Measurements from ENCODE around the gene CLDN1. TPM values are rescaled to one million over a fixed set of nuclear protein-coding genes. Genes with fewer than 3 reads are reported as not detected.

CLDN1 gene
- total RNA-seq, 1 donor from 2014 or later = 0.07 TPM

DNA sequence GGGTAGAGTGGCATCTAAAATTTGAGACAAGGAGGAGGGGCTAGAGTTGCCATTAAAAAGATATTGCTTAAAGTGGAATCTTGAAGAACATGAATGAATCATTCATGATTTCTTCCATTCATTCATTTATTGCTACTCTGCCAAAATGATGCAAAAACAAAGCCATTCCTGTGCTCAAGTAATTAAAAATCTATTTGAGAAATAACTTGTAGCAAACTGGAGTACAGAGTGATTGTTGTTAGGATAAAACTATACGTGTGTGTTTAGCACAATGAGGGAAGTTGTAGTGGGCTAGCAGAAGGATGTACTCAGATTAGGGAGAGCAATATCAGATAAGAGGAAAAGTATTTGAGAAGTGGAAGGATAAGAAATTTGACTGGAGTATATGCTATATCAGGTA lies 11.7 kb upstream of the CLDN1 start:
- no peak for DNase-seq (ENCODE audit: low read depth, low spot score)

DNA sequence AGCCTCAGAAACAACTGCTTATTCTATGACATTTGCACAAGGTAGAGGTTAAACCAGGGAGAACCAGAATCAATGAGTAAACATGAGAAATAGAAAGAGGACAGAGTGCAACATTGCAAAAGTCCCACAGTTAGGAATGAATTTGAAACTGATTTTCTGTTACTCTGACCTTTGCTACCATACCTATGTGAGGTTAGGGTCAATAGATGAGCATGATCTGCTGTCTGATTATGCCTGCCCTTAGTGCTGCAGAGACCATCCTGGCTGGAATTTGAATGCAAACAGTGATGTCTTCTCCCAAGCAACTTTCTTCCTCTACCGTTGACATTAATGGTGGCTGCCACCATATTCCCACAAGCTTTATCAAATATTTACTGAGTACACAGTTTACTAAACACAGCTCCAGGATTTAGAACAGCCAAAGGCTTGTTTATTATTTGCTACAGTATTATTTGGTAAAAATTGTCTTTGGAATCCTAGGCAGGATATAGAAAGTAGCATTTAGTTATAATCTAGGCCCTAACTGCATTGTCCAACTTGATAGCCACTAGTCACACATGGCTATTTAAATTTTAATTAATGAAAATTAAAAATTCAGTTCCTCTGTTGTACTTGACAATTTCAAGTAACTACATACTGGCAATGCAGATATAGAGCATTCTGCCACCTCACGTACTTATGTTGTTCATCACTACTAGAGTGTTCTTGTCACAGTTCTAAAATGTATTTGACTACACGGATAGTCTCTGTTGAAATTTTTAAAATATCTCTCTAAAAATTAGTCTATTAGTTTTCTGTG lies 8.9 kb upstream of the CLDN1 start:
- no peak for DNase-seq (ENCODE audit: low read depth, low spot score)

DNA sequence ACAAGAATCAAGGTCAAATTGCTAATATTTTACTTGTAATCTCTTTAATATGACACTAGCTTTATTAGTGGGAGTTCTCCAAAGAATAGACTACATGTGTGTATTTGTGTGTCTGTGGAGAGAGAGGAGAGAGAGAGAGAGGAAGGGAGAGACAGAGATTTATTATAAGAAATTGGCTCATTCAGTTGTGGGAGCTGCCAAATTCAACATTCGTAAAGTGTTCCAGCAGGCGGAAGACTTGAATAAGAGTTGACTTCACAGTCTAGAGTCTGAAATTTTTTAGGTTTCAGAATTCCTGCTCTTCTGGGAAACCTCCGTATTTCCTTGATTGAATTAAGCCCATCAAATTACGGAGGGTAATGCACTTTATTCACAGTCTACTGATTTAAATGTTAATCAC lies 4.7 kb upstream of the CLDN1 start:
- DNase-seq (ENCODE audit: low read depth, low spot score) = no peak

DNA sequence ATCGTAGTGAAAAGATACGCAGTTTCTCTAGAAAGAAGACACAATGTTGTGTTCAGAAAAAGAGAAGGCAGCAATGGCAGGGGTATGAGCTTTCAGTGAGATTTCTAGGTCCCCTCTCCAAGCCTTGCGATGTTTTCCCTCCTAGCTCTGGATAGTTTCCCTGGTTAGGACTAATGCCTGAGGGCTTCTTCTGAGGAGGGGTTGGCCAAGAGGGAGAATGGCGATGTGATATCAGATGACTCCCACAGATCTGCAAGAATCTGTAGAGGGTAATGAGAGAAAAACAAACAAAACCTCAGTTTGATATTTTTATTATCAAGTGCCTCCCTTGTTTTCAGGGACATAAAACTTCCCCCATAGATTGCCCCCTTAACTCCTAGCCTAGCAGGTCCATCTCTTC lies 4.1 kb upstream of the CLDN1 start:
- no peak for DNase-seq (ENCODE audit: low read depth, low spot score)

DNA sequence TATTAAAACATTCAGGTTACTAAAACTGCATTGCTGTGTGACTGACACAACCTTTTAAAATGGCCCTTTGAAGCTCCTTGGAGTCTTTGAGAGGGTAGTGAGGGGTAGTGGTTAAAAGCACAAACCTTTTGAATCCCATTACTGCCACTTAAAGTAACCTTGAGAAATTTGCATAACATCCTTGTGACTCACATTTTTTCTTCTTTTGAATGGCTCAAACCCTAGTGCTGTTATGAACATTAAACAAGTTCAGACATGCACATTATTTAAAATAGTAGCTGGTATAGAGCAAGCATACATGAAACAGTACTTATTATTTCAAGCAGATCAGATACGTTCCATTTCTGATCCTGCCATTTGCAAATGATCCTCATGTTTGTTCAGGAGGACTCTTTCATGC lies 3.7 kb upstream of the CLDN1 start:
- DNase-seq (ENCODE audit: low read depth, low spot score) = no peak

DNA sequence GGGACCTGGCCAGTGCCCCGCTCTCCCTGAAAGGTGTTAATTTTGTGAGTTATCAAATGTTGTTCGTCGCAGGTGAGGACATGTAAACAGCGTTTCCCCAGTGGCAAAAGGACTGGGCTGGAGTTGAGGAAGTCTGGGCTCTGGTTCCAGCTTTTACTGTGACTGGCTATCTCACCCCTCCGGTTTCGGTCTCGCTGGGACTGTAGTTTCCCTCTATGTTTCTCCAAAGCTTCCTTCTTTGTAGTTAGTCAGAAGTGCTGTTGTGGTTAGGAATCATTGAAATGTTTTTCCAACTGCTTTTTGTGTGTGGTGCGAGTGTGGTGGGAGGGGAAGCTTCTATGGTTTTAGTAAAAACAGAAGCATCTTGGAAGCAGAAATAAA lies 990 bp upstream of the CLDN1 start:
- no peak for DNase-seq (ENCODE audit: low read depth, low spot score)

DNA sequence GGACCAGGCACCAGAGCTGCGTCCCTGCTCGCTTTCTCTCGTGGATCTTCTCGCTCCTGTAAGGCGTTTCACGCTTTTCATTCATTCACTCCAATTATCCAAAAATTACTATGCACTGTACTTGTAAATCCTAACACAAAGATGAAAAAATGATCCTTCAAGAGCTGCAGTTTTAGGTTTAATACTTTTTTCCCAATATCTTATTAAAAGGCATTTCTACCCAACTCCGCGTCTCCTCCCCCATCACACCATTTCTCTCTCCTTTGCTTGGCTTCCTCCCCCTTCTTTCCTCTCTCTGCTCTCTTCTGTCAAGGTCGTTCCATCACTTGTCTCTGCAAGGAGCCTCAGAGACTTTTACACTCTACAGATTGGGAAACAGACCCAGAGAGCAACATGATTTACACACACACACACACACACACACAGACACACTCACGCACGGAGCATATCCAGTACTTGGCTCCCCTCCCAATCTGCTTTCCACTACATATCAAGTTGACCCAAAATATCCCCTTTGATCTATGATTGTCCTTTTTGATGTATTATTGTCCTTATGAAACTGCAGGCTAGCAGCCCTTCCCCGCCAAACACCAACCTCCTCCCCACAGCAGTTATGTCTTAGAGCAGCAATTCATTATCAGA lies 479 bp upstream of the CLDN1 start:
- no peak for DNase-seq (ENCODE audit: low read depth, low spot score)

DNA sequence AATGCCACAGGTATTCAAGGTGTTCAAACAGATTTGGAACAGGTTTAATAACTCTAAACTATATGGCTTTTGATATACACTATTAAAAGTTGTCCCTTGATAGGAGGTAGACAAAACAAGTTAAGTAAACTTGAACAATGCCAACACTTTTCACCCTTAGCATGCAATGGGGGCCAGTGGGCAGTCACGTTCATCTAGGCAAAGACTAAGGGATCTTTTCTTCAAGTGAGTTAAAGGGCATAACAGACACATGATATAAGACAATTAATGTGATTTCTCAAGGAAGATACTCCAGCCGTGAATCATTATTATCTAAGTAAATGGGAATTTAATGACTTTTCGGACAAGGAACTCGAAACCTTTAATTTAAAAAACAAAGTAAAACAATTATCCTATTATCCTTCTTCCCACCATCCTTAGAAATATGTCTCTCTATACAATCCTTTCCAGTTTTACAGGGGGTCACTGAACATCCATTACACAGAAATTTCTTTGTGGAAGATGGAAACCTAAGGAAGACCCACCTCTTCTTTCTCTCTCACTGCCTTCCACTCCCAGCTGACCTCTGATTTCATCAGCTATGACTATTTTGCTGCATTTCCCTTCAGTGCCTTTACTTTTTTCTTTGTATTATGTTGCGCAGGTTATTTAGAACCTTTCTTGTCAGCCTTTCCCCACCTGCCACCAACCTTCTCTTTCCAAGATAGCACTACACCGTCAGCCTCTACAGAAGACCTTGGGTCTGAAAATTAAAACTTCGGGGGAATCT lies 1.5 kb downstream of the CLDN1 start:
- no peak for DNase-seq (ENCODE audit: low read depth, low spot score)

DNA sequence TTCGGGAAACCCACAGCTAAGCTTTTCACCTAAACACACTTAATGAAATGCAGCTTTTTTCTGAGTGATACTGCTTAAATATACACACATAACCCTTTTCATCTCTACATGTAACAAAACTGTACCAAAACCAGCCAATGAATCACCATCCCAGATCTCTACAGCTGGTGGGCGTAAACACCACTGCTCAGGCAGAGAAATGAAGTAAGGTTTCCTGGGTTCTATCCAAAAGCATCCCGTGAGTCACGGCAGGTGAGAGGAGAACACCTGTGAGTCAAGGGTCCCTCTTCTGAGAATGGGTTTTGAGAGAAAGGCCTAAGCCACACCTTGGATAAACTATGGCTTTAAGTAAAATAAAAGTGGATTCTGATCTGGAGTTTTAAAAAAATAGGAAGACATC lies 2.6 kb downstream of the CLDN1 start:
- DNase-seq (ENCODE audit: low read depth, low spot score) = no peak

DNA sequence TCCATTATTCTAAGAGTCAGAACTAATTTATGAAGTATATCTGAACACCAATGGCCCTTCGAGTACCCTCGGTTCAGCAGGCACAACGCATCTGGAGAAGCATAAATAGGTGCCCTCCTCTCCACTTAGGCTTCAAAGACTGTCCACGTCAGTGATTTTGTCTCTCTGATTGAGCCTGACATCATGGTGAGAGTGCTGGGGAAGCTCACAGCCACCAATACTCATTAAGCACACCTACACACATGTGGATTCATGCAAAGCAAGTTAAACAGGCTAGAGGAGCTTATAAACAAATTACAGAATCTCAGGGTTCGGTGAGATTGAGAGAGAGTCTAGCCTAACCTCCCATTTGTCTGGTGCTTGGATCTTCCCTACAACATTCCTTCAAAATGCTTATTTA lies 3.6 kb downstream of the CLDN1 start:
- DNase-seq (ENCODE audit: low read depth, low spot score) = no peak

DNA sequence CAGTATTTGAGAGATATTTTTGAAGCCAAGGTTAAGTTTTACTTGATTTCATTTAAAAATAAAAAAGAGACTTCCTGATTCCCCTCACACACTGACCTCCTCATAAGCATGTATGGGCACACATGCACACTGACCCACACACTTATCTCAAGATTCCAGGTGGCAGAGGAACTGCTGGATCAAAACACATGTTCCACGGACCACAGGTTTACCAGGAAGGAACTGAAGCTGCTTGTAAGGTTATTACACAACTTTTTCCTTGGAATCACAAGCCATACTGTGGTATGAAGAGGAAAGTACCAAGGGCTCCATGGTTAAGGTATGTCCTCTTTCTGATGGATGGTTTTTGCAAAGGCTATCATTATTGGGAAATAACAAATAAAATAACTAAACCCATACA lies 7.5 kb downstream of the CLDN1 start:
- no peak for DNase-seq (ENCODE audit: low read depth, low spot score)

DNA sequence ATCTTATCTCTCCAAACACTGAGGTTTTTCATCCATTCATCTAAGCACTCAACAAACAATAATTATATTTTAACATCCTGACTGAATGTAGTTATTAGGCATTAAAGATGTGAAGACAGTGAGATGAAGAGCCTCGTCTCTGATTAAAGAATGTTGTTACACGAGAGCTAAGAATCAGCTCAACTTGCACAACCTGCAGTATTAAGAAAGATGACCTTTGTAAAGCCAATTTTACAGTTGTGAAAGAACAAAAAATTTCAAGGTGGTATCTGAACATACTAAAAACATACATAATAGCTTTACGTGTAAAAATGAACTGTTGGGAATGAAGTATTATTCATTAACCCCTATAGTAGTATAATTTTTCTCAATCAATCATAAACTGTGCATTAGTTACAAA lies 12.8 kb downstream of the CLDN1 start:
- DNase-seq (ENCODE audit: low read depth, low spot score) = no peak

DNA sequence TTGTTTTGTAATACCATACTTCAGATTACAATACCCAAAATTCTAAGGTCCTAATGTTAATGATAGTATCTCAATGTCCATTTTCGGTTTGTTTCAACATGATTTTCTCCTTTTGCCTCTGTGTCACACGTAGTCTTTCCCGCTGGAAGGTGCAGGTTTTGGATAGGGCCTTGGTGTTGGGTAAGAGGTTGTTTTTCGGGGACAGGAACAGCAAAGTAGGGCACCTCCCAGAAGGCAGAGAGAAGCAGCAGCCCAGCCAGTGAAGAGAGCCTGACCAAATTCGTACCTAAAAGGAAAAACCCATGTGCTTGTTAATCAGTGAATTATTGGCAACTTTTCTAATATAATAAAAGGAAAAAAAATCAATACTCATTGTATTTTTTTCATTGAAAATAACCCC lies 14.1 kb downstream of the CLDN1 start:
- DNase-seq (ENCODE audit: low read depth, low spot score) = no peak

DNA sequence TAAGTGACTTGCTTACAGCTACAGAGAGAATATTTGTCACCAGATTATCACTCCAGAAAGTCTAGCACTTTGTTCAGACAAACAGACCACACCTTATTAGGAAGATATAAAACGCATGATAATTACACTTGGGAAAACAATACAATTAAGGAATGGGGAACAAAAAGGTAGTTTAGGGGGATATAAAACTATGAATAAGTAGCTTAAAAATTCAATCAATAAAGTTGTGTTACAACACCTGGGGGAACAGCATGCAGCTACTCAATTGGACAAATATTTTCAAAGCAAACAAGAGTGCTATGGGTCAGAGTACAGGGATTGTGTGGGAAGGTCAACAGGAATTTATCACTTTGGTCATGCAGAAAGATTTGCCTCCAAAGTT lies 15.1 kb downstream of the CLDN1 start:
- DNase-seq (ENCODE audit: low read depth, low spot score) = no peak

DNA sequence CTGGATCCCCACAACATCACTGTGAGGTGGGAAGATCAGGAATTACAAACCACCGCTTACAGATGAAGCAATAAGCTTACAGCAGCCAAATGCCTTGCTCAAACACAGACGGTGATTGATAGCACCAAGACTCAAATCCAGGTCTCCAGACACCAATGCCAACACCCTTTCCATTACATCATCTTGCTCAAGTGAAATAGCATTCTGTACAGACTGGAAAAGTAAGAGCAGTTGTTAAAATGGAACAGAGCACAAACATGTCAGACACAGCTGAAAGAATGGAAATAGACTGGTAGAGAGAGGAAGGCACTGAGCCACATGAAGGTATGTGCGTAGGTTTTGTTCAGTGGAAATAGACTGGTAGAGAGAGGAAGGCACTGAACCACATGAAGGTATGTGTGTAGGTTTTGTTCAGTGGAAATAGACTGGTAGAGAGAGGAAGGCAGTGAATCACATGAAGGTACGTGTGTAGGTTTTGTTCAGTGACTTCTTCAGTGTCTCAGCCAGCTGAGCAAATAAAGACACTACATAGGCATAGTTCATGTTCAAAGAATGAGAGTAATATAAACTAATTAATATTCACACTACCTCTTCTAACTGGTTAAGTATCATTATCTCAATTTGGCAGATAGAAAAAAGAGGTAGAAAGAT lies 15.6 kb downstream of the CLDN1 start:
- no peak for DNase-seq (ENCODE audit: low read depth, low spot score)

DNA sequence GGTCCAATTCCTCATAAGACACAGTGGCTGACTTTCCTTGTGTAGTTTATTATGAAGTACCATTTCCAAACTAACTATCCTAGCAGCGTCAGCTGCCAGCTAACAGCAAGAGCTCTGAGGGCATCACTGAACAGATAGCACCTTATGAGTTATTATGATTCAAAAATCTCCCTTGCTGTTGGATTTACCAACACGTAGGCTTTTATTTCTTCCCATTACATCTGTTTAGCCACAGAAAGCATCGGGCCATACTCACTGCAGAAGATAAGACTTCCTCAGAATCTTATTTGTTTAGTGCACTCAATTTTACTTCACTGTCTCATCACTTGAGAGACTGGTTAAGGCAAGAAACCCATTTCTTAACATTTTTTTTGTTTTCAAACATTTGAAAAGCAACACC lies 16.2 kb downstream of the CLDN1 start:
- no peak for DNase-seq (ENCODE audit: low read depth, low spot score)

DNA sequence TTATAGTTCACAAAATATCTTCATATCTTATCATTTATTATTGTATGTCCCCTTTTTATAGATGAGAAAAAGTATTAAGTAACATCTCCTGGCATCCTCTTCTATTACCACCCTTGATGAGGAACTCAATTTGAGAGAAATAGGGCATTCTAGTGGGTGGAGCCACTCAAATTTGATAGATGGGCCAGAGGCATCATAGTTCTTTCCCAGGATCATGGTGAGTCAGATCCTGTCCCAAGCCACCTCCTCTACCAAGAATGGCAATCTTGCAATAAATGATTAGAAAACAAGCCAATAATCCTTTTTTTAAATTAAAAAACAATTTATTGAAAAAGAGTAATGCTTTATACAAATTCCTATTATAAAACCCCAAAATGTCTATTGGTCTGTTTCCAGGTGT lies 16.8 kb downstream of the CLDN1 start:
- DNase-seq (ENCODE audit: low read depth, low spot score) = no peak

DNA sequence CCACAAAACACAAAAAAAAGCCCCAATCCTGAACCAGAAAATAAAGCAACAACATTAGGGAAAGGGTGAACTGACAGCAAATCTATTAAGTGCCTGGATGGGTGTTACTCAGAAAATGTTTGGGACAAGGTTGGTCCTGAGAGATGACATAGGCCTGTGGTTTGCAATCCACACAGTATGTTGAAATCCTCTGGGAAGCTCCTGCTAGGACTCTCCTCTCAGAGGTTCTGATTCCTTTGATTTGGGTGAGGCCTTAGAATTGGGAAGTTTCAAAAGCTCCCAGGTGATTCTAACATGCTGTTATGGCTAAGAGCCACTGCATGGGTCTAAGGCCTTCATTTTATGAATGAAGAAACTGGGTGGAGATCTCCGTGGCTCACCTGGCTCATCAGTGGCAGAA lies 18.4 kb downstream of the CLDN1 start:
- no peak for DNase-seq (ENCODE audit: low read depth, low spot score)

DNA sequence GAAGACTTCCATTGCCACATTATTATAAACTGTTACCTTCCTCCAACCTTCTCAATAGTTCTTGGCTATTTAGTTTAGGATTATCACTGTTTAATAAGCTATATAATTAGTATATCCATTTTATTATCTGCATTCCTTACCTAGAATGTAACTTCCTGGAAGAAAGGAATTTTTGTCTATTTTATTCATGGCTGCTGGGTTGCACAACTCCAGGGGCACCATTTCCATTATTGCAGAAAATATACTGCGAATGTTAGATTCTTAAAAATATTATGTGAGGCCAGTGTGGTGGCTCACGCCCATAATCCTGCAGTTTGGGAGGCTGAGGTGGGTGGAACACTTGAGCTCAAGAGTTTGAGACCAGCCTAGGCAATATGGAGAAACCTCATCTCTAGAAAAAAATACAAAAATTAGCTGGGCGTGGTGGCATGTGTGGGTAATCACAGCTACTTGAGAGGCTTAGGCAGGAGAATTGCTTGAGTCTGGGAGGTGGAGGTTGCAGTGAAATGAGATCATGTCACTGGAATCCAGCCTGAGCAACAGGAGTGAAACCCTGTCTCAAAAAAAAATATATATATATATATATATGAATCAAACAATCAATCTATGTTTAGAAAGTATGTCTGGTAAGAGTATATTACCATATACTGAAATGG lies 19.9 kb downstream of the CLDN1 start:
- no peak for DNase-seq (ENCODE audit: low read depth, low spot score)

DNA sequence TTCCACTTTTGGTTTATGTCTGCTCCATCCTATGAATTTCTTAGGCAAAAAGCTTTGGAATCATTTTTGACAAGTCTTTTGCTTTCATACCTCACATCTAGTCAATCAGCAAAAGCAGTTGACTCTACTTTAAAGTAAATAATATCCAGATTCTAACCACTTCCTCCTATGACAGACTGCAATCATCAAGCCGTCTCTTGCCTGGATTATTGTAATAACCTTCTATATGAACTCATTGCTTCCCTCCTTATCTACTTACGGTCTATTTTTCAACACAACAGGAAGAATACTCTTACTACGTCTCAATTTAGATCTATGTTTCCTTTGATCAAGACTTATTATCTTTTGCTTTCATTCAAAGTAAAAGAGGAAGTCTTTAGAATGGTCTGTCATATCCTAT lies 20.7 kb downstream of the CLDN1 start:
- no peak for DNase-seq (ENCODE audit: low read depth, low spot score)

DNA sequence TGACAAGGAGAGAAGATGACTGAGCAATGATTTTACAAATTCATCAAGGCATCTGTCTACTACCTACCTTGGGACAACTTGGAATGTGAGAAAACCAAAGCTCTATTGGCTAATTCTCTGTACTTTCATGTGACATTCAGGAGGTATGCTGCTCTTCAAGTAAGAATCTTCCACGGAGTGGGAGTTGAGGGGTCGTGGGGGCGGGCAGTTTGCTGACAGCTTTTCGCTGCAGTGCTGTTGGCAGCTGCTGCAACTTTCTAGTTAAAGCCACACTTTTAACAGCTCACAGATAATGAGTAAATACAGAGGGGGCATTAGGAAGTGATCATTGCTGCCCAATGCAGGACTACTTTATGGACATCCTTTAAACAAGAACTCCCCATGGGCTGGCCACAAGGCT lies 22.3 kb downstream of the CLDN1 start:
- no peak for DNase-seq (ENCODE audit: low read depth, low spot score)

DNA sequence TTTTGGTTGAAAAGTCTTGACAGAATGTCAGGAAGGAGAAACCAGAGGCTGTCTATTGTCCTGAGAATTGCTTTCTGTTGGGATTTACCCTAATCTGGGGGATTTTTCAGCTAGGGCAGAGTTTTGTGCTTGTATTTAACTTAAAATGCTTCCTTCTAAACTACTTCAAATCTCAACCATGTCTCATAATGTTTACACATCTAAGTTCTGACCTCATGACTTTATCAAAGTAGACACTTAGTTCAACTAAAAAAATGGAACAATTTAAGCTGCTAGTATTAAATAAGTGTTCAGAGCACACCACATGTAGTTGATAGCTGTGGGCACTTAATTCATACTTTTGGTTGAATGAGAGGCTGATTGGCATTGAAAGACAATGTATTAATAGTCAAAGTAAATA lies 28.2 kb downstream of the CLDN1 start:
- DNase-seq (ENCODE audit: low read depth, low spot score) = no peak
